ENCODE results near the gene B9D2. TPM values are rescaled to one million over a fixed set of nuclear protein-coding genes. Genes with fewer than 3 reads are reported as not detected.
A peak's percentile ranks its signal among the peaks of the same experiment; 100 is the strongest.
"Not testable (repeated sequence)": the region's sequence is repeated elsewhere in the genome, so short reads cannot be mapped to it uniquely, and the experiment has no call there.

The B9D2 gene
- total RNA-seq, 1 donor from 2014 or later = 2.5 TPM

GRCh38 chr19:41352609-41353465 lies 11.1 kb downstream of the B9D2 start:
- peaks cover 5% of the 10 kb centered on the region for H3K36me3 ChIP-seq
- H3K27me3 ChIP-seq (ENCODE audit: low read depth) = peaks cover 13% of the 10 kb centered on the region
- no peaks in the 10 kb centered on the region for H3K9me3 ChIP-seq (replicated peaks)
- peak; percentile 48 for TF ChIP-seq CTCF (IDR thresholded peaks at IDR 0.05; ENCODE audit: borderline replicate concordance)
- peaks cover 74% of the 10 kb centered on the region for H3K4me1 ChIP-seq
- intact Hi-C loops (cut with micrococcal nuclease) = no loop called here
- peak overlapping the region; percentile 94 for H3K27ac ChIP-seq (replicated peaks)
- peak overlapping the region; percentile 93 for H3K4me3 ChIP-seq
- peak; percentile 76 for DNase-seq

GRCh38 chr19:41352279-41352608 lies 11.7 kb downstream of the B9D2 start:
- Histone ChIP-seq H3K9me3 (replicated peaks) (no peaks in the 10 kb centered on the region), H3K27me3 (ENCODE audit: low read depth) (peaks cover 13% of the 10 kb centered on the region), H3K27ac (replicated peaks) (peak overlapping the region; percentile 94), H3K4me1 (peaks cover 74% of the 10 kb centered on the region), H3K36me3 (peaks cover 11% of the 10 kb centered on the region), H3K4me3 (peak overlapping the region; percentile 93)
- intact Hi-C loops (cut with micrococcal nuclease) = no loop called here
- DNase-seq = no peak
- TF ChIP-seq CTCF (IDR thresholded peaks at IDR 0.05; ENCODE audit: borderline replicate concordance) = no peak

GRCh38 chr19:41351339-41352245 lies 12.4 kb downstream of the B9D2 start:
- intact Hi-C loops (cut with micrococcal nuclease) = no loop called here
- Histone ChIP-seq H3K4me3 (peak overlapping the region; percentile 93), H3K36me3 (peaks cover 16% of the 10 kb centered on the region), H3K27ac (replicated peaks) (peak overlapping the region; percentile 94), H3K27me3 (ENCODE audit: low read depth) (peaks cover 13% of the 10 kb centered on the region), H3K9me3 (replicated peaks) (no peaks in the 10 kb centered on the region), H3K4me1 (peaks cover 74% of the 10 kb centered on the region)
- peak; percentile 75 for DNase-seq
- no peak for TF ChIP-seq CTCF (IDR thresholded peaks at IDR 0.05; ENCODE audit: borderline replicate concordance)

GRCh38 chr19:41350735-41351338 lies 13.1 kb downstream of the B9D2 start:
- intact Hi-C loops (cut with micrococcal nuclease) = no loop called here
- Histone ChIP-seq H3K9me3 (replicated peaks) (no peaks in the 10 kb centered on the region), H3K4me1 (peaks cover 70% of the 10 kb centered on the region), H3K27ac (replicated peaks) (peak overlapping the region; percentile 94), H3K4me3 (peak overlapping the region; percentile 93), H3K36me3 (peaks cover 16% of the 10 kb centered on the region), H3K27me3 (ENCODE audit: low read depth) (peaks cover 13% of the 10 kb centered on the region)
- DNase-seq = no peak
- TF ChIP-seq CTCF (IDR thresholded peaks at IDR 0.05; ENCODE audit: borderline replicate concordance) = no peak

- H3K27ac ChIP-seq (replicated peaks); DNase-seq; H3K4me3 ChIP-seq; intact Hi-C loops (cut with micrococcal nuclease); H3K27me3 ChIP-seq (ENCODE audit: low read depth); H3K9me3 ChIP-seq (replicated peaks): not testable (repeated sequence)
- Histone ChIP-seq H3K4me1 (peaks cover 33% of the 10 kb centered on the region), H3K36me3 (peaks cover 29% of the 10 kb centered on the region)
These were observed 17.0 kb downstream of the B9D2 start for GRCh38 chr19:41346916-41347315.

Data from left ventricle myocardium inferior (tissue), 1 donor.